MM.1S (cell line): ENCODE results near the gene HECTD4.

Experiments
- DNase-seq: peaks from one replicate; pipeline ENCODE4 v3.0.0-alpha.2; 2015
- H2AFZ ChIP-seq: fragments of 300-600 bp; sonication (generic); 2 replicates; pipeline ENCODE4 v1.6.0; 2016; ENCODE audit warnings: antibody characterized with exemption, low read length
- H3F3A ChIP-seq: fragments of 300-600 bp; sonication (generic); 2 replicates; pipeline ENCODE4 v1.6.1; 2016; ENCODE audit warnings: mild to moderate bottlenecking, antibody characterized with exemption, low read length, moderate library complexity, mixed read lengths; ENCODE audit not compliant: insufficient read depth
- H3K27ac ChIP-seq: fragments of 300-600 bp; sonication (generic); 2 replicates; pipeline ENCODE4 v1.5.1; 2016; ENCODE audit warnings: mild to moderate bottlenecking, low read length
- H3K27me3 ChIP-seq: fragments of 300-600 bp; sonication (generic); replicated peaks from 2 replicates; pipeline ENCODE4 v1.6.0; 2016; ENCODE audit warnings: low read length; ENCODE audit not compliant: insufficient read depth
- H3K36me3 ChIP-seq: fragments of 300-600 bp; sonication (generic); replicated peaks from 2 replicates; pipeline ENCODE4 v1.6.1; 2016; ENCODE audit warnings: mild to moderate bottlenecking, low read length, mixed read lengths; ENCODE audit not compliant: insufficient read depth
- H3K4me1 ChIP-seq: fragments of 300-600 bp; sonication (generic); 2 replicates; pipeline ENCODE4 v1.6.1; 2016; ENCODE audit warnings: low read length, mixed read lengths
- H3K4me2 ChIP-seq: fragments of 300-600 bp; sonication (generic); 2 replicates; pipeline ENCODE4 v1.6.0; 2016; ENCODE audit warnings: low read depth, low read length
- H3K4me3 ChIP-seq: fragments of 300-600 bp; sonication (generic); 2 replicates; pipeline ENCODE4 v1.5.1; 2016; ENCODE audit warnings: low read length, mixed read lengths
- H3K79me2 ChIP-seq: fragments of 300-600 bp; sonication (generic); 2 replicates; pipeline ENCODE4 v1.6.1; 2016; ENCODE audit warnings: mixed run types, low read length, mixed read lengths
- H3K9ac ChIP-seq: fragments of 300-600 bp; sonication (generic); 2 replicates; pipeline ENCODE4 v1.6.1; 2016; ENCODE audit warnings: low read length, mixed read lengths
- H3K9me2 ChIP-seq: fragments of 300-600 bp; sonication (generic); replicated peaks from 2 replicates; pipeline ENCODE4 v1.6.1; 2016; ENCODE audit warnings: mild to moderate bottlenecking, low read length, mixed read lengths; ENCODE audit not compliant: insufficient read depth
- H3K9me3 ChIP-seq: fragments of 300-600 bp; sonication (generic); replicated peaks from 2 replicates; pipeline ENCODE4 v1.6.1; 2016; ENCODE audit warnings: mild to moderate bottlenecking, low read length, mixed read lengths; ENCODE audit not compliant: insufficient read depth
- H4K20me1 ChIP-seq: fragments of 300-600 bp; sonication (generic); 2 replicates; pipeline ENCODE4 v1.6.1; 2016; ENCODE audit warnings: mild to moderate bottlenecking, low read length, moderate library complexity, mixed read lengths; ENCODE audit not compliant: insufficient read depth
- EZH2 ChIP-seq: fragments of 300-600 bp; sonication (generic); optimal IDR thresholded peaks from 2 replicates; pipeline ENCODE3; 2017; ENCODE audit warnings: low read depth, mild to moderate bottlenecking, antibody characterized with exemption, low read length, mixed read lengths
- EZH2phosphoT487 ChIP-seq: fragments of 300-600 bp; sonication (generic); IDR thresholded peaks from 2 replicates; pipeline ENCODE4 v1.6.1; 2018; ENCODE audit warnings: antibody characterized with exemption, low read length
- TF ChIP-seq, protein P1 (sequence below): fragments of 300-600 bp; sonication (generic); IDR thresholded peaks from 2 replicates; pipeline ENCODE4 v1.5.1; 2016; ENCODE audit warnings: antibody characterized with exemption, low read length, mixed read lengths

HECTD4 gene

DNA sequence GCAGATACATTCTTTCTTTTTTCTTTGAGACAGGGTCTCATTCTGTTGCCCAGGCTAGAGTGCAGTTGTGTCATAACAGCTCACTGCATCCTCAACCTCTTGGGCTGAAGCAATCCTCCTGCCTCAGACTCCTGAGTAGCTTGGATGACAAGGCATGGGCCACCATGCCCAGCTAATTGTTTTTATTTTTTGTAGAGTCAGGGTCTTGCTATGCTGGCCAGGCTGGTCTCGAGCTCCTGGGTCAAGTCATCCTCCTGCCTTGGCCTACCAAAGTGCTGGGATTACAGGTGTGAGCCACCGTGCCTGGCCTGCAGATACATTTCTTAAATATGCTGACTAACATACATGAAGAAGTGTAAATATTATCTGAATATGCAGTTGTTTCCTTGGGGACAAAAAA is 115.8 kb downstream of the HECTD4 start:
- no peaks in the 10 kb centered on the region for H4K20me1 ChIP-seq
- no peak overlapping the region for H3K4me3 ChIP-seq
- H3K9me3 ChIP-seq, result no peaks in the 10 kb centered on the region
- no peaks in the 10 kb centered on the region for H3K79me2 ChIP-seq
- H2AFZ ChIP-seq, result no peak overlapping the region
- H3K4me1 ChIP-seq, result no peaks in the 10 kb centered on the region
- no peak overlapping the region for H3K27ac ChIP-seq
- no peak overlapping the region for H3K4me2 ChIP-seq
- H3F3A ChIP-seq, result no peaks in the 10 kb centered on the region
- no peaks in the 10 kb centered on the region for H3K9me2 ChIP-seq
- H3K27me3 ChIP-seq, result no peaks in the 10 kb centered on the region
- TF ChIP-seq EZH2 (no peak), EZH2phosphoT487 (no peak)
- TF ChIP-seq, protein P1, sequence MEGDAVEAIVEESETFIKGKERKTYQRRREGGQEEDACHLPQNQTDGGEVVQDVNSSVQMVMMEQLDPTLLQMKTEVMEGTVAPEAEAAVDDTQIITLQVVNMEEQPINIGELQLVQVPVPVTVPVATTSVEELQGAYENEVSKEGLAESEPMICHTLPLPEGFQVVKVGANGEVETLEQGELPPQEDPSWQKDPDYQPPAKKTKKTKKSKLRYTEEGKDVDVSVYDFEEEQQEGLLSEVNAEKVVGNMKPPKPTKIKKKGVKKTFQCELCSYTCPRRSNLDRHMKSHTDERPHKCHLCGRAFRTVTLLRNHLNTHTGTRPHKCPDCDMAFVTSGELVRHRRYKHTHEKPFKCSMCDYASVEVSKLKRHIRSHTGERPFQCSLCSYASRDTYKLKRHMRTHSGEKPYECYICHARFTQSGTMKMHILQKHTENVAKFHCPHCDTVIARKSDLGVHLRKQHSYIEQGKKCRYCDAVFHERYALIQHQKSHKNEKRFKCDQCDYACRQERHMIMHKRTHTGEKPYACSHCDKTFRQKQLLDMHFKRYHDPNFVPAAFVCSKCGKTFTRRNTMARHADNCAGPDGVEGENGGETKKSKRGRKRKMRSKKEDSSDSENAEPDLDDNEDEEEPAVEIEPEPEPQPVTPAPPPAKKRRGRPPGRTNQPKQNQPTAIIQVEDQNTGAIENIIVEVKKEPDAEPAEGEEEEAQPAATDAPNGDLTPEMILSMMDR, result no peak
- no peak for DNase-seq
- no peaks in the 10 kb centered on the region for H3K36me3 ChIP-seq
- no peak overlapping the region for H3K9ac ChIP-seq

DNA sequence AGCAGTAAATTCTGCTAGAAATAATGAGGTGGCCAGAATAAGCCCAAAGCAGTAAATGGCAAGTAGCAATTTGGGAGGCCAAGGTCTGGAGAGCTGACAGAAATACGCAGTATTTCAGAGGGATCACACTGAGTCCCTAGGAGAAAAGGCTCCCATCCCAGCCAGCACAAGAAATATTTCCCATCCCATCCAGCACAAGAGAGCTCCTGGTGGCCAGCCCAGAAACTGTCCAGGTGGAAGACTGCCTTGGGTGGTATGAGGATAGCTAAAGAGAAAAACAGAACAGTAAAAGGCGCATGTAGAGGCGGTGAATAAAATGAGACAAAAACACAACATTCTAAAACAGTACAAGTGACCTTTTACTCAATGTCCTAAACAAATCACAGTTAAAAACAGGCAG is 120.7 kb downstream of the HECTD4 start:
- no peaks in the 10 kb centered on the region for H3K9me3 ChIP-seq
- no peaks in the 10 kb centered on the region for H3K36me3 ChIP-seq
- H3K4me3 ChIP-seq, result no peak overlapping the region
- no peaks in the 10 kb centered on the region for H3F3A ChIP-seq
- H3K9ac ChIP-seq, result no peak overlapping the region
- H3K79me2 ChIP-seq, result no peaks in the 10 kb centered on the region
- no peaks in the 10 kb centered on the region for H3K9me2 ChIP-seq
- TF ChIP-seq, protein P1, result no peak
- TF ChIP-seq EZH2phosphoT487 (no peak), EZH2 (no peak)
- H3K4me1 ChIP-seq, result no peaks in the 10 kb centered on the region
- no peaks in the 10 kb centered on the region for H3K27me3 ChIP-seq
- no peak for DNase-seq
- H4K20me1 ChIP-seq, result no peaks in the 10 kb centered on the region
- no peak overlapping the region for H2AFZ ChIP-seq
- H3K4me2 ChIP-seq, result no peak overlapping the region
- H3K27ac ChIP-seq, result no peak overlapping the region

DNA sequence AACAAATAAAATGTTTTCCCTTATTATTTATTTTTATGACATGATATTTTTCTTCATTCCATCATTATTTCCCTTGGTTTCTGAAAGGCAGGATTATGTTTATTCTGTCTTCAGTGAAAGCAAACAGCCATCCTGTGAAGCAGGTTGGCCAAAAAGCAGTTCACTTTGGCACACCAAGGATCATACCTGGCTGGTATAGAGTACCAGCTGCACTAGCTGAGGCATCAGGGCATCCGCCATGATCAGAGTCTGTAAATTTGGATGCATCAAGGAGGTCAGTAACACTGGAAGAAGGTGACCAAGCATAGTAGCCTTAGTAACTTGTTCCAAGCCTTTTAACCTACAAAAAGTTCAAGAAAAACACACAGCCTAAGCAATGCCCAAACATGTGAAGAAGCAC is 123.3 kb downstream of the HECTD4 start:
- DNase-seq, result no peak
- Histone ChIP-seq H3K4me2 (no peak overlapping the region), H2AFZ (no peak overlapping the region), H3K4me3 (no peak overlapping the region), H3K9me2 (no peaks in the 10 kb centered on the region), H3K9ac (no peak overlapping the region), H4K20me1 (no peaks in the 10 kb centered on the region), H3K27me3 (no peaks in the 10 kb centered on the region), H3K27ac (no peak overlapping the region), H3F3A (no peaks in the 10 kb centered on the region), H3K79me2 (no peaks in the 10 kb centered on the region), H3K9me3 (no peaks in the 10 kb centered on the region), H3K4me1 (no peaks in the 10 kb centered on the region), H3K36me3 (no peaks in the 10 kb centered on the region)
- TF ChIP-seq EZH2phosphoT487 (no peak), EZH2 (no peak)
- TF ChIP-seq, protein P1, result no peak

DNA sequence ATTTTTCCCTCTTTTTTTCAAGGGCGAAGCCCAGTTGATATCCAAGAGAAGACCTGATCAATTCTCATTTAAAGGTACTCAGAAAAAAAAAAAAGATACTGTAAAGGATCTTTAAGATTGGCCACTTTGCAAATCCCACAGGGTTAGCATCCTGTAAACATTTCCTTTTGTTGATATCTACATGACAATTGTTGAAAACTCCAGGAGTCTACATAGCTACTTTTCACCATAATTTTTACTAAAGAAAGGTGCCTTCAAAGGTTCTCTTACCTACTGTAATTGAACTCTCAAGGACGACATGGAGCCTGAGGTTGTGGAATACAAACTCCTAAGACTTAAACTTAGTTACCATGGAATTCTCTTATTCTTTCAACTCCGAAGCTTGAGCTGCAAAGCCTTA is 125.5 kb downstream of the HECTD4 start:
- Histone ChIP-seq H3F3A (no peaks in the 10 kb centered on the region), H3K79me2 (no peaks in the 10 kb centered on the region), H3K9me2 (no peaks in the 10 kb centered on the region), H3K4me2 (no peak overlapping the region), H4K20me1 (no peaks in the 10 kb centered on the region), H2AFZ (no peak overlapping the region), H3K4me3 (no peak overlapping the region), H3K4me1 (no peaks in the 10 kb centered on the region), H3K9me3 (no peaks in the 10 kb centered on the region), H3K9ac (no peak overlapping the region), H3K27ac (no peak overlapping the region), H3K27me3 (no peaks in the 10 kb centered on the region), H3K36me3 (no peaks in the 10 kb centered on the region)
- no peak for DNase-seq
- TF ChIP-seq EZH2, result no peak
- TF ChIP-seq, protein P1, result no peak
- no peak for TF ChIP-seq EZH2phosphoT487
